ENCODE data around the gene TMEM238L. TPM values are rescaled to one million over a fixed set of nuclear protein-coding genes. Genes with fewer than 3 reads are reported as not detected.

The TMEM238L gene
- polyA plus RNA-seq, 1 donor, result 0.23 TPM

Other genes starting within 250 kb of the TMEM238L start
- gene MYH3, start 146.8 kb downstream of the TMEM238L start, polyA plus RNA-seq (ENCODE audit: insufficient read length), result 15,569 TPM
- 26.1 TPM for gene SCO1, start 106.6 kb downstream of the TMEM238L start, polyA plus RNA-seq (ENCODE audit: insufficient read length)
- gene ADPRM, start 106.5 kb downstream of the TMEM238L start, polyA plus RNA-seq (ENCODE audit: insufficient read length), result 21.4 TPM
- 11.3 TPM for gene TMEM220, start 74.1 kb downstream of the TMEM238L start, polyA plus RNA-seq (ENCODE audit: insufficient read length)
- gene PIRT, start 34.0 kb upstream of the TMEM238L start, polyA plus RNA-seq (ENCODE audit: insufficient read length), result 0.06 TPM

All from forelimb muscle (tissue), 1 donor.